CD4-positive, alpha-beta T cell treated with Interleukin-4 for 1 hour (primary cell): ENCODE data around the gene PLA2G12A.

Experiments used
- DNase-seq, 2 donors: peaks; one replicate each; pipeline ENCODE4 v3.0.0-alpha.2; 2020 to 2022

PLA2G12A gene

DNA sequence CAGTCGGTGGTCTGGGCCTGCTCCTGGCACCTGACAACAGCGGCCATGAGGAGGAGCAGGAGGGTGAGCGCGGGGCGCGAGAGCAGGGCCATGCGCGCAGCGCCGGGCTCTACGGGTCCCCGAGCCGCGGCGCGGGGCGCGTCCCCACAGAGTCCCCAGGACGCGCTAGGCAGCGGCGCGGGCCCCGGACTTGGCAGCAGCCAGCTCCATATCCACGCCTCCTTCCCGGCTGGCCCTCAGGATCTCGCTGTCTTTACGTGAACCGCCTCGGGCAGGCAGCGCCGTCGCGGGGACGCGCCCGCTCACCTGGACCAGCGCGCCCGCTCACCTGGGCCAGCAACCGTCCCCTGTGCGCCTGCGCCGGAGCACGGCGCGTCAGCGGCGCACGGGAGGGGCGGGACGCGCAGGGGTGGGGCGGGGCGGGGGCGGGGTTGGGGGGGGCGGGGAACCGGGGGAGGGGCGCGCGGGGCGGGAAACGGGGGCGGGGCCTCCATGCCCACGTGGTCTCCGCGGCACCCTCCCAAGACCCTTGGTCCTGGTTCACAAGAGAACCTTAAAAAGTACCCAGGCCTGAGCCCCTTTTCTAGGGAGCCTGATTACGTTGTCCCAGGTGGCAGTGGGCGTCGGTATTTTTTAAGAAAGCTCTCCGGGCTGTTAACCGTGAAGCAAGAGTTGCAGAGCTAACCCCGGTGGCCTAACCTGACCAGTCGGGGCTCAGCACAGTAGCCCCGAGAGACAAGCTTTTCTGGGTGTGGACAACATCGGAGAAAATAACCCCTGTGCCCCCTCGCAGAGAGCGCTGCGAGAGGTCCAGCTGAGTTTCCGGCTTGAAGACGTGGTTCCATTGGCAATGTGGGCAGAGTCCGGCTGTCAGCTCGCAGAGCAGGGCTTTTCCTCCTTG lies at the start of gene PLA2G12A:
PLA2G12A (minus strand) TSS at position 353 of the 901 bp plus-strand sequence; CDS start at position 92, 261 bp downstream.
- peak; percentile 79 to 82 for DNase-seq

- no peak for DNase-seq
These were observed 35.0 kb upstream of the PLA2G12A start for GRCh38 chr4:109764789-109765402.

DNA sequence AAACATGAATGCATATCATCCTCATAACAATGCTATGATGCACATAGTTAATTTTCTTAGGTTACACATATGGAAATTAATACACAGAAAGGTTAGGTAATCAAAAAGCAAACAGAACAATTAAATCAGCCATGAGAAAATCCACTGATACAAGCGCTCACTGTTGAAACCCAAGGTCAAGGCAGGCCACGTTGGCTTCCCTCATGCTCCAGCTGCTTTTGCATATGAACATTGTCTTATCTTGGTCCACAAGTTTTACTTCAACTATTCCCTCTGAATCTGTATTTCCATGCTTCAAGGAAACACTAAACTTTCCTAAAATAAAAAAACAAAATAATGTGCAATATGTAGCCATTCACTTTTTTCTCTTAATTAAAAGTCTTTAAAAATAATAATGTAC lies 34.5 kb upstream of the PLA2G12A start:
- no peak for DNase-seq

GRCh38 chr4:109760682-109761081 lies 30.8 kb upstream of the PLA2G12A start:
- no peak for DNase-seq

- DNase-seq: no peak
These were observed 25.8 kb upstream of the PLA2G12A start for GRCh38 chr4:109755656-109756055.

DNA sequence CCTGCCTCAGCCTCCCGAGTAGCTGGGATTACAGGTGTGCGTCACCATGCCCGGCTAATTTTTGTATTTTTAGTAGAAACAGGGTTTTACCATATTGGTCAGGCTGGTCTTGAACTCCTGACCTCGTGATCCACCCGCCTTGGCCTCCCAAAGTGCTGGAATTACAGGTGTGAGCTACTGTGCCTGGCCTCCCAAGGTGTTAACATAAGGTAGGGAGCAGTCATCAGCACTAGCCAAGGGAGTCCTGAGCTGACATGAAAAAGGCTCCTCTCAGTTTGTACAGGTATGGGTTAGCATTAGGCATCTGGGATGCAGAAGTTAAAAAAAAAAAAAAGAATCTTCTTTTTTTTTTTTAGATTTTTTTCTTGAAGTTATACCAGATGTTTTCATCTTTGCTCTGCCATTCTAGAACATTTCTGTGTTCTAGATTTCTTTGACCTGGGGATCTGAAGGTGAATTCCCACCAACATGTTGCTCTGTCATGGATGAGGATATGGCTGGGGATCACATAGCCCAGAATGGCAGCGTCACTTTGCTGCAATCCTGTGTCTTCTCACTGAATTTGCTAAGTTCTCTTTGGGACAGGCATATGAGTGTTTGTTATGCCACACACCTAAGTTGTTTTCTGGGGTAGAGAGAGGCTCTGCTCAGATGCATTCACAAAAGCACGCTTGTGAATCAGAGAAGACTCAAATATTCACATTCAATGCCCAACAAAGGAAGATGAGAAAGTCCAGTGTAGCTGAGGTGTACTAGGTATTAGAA lies 24.4 kb upstream of the PLA2G12A start:
- no peak for DNase-seq

GRCh38 chr4:109752525-109752924 lies 22.7 kb upstream of the PLA2G12A start:
- DNase-seq: no peak

GRCh38 chr4:109751852-109752251 lies 22.0 kb upstream of the PLA2G12A start:
- no peak for DNase-seq

GRCh38 chr4:109750652-109751244 lies 20.9 kb upstream of the PLA2G12A start:
- DNase-seq: no peak

DNA sequence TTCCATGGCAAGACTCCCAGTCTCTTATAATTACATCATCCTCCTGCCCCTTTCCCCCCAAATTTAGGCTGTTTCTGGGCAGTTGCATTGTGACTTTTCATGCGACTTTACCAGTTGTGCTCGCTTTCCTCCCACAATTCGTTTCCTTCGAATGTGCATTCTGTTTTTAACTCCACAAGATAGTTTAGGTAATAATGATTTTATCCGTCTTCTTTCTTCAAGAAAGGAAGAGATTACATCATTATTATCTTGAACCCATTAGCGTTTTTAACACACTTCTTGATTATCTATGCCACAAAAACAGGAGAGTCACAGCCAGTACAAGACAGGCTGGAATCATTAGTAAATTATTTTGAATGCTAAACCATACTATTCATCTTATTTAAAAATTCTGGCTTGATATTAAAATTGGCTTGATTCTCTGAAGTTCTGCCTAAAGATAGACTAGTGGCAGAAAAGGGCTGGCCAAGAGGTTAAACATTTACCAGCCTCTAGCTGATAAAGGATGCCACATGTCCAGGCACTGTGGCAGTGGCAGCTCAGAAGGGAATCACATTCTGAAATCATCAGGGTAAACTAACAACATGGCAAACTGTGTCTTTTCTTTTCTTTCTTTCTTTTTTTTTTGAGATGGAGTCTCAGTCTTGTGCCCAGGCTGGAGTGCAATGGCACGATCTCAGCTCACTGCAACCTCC lies 19.7 kb upstream of the PLA2G12A start:
- no peak for DNase-seq

DNA sequence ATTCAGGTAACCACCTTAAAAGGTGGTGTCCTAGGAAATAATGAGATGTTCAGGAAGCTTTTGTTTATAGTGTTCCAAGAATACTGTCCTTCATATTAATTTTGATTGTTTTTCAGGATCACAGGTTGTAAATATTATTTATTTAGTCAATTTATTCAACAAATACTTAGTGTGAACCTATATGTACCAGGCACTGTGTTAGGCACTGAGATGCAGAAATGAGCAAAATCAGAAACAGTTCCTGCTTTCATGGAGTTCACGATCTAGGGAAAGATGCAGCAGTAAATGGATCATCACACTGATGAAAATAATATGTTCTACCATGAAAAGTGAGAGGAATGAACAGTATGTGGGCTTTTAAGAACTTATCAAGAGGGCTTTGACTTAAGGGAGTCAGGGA lies 18.2 kb upstream of the PLA2G12A start:
- DNase-seq: no peak

DNA sequence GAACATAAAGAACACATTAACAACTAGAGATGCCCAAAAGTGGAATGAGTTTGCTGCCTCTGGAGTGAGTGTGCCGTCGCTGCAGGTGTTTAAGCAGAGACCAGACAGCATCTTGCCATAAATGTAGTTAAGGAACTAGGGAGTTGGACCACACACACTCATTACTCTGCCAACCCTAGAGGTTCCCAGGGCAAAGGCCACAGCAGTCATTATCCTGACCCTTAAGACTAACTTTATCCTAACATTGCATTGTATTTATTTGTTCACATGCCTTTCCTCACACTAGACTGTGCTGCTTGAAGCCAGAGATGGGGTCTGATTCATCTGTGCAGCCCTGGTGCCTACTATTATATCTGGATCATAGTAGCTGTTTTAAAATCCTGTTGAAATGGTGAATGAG lies 16.9 kb upstream of the PLA2G12A start:
- DNase-seq: no peak

- no peak for DNase-seq
These were observed 16.0 kb upstream of the PLA2G12A start for GRCh38 chr4:109745830-109746229.

GRCh38 chr4:109739547-109739946 lies 9.7 kb upstream of the PLA2G12A start:
- DNase-seq: no peak

GRCh38 chr4:109738104-109738872 lies 8.4 kb upstream of the PLA2G12A start:
- DNase-seq: no peak

- DNase-seq: no peak
These were observed 5.9 kb upstream of the PLA2G12A start for GRCh38 chr4:109735566-109736365.

DNA sequence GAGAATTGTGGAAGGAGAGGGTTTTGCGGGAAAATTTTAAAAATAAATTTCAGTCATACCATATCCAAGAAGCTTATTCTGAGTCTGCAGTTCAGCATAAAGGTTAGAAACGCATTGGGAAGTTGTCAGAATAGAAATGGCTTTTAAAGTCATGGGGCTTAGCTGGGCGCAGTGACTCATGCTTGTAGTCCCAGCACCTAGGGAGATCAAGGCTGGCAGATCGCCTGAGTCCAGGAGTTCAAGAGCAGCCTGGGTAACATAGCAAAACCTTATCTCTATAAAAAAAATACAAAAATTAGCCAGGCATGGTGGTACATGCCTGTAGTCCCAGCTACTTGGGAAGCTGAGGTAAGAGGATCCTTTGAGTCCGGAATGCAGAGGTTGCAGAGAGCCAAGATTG lies 3.9 kb upstream of the PLA2G12A start:
- no peak for DNase-seq

DNA sequence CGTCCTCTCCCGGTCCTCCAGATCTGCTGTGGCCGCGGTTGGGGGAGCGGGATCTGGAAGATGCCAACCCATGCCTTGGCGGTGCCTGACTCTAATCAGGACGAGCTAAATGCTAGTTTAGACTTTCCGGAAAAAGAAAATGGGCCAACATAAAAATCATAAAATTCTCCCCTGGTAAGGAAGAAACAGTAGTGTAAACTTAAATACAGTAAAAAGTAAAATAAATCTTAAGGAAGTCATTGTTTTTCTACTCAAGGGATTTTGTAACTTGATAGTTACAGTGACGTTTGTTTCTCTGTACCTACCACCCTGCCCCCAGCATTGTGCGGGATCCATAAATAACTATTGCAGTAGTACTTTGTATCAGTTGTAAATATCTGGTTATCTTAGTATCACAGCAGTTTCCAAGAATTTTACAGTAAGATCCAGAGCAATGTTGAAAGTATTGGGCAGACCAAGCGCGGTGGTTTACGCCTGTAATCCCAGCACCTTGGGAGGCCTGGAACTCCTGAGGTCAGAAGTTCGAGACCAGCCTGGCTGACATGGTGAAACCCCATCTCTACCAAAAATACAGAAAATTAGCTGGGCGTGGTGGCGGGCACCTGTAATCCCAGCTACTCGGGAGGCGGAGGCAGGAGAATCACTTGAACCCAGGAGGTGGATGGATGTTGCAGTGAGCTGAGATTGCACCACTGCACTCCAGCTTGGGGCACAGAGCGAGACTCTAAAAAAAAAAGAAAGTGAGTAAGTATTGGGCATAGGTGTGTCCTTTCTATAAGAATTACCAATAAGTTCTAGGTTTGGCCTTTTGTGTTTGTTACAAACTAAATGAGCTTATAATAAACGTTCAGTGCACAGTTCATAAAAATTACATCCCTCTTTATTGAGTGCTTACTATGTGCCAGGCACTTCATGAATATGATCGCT lies 1.0 kb upstream of the PLA2G12A start:
- no peak for DNase-seq

DNA sequence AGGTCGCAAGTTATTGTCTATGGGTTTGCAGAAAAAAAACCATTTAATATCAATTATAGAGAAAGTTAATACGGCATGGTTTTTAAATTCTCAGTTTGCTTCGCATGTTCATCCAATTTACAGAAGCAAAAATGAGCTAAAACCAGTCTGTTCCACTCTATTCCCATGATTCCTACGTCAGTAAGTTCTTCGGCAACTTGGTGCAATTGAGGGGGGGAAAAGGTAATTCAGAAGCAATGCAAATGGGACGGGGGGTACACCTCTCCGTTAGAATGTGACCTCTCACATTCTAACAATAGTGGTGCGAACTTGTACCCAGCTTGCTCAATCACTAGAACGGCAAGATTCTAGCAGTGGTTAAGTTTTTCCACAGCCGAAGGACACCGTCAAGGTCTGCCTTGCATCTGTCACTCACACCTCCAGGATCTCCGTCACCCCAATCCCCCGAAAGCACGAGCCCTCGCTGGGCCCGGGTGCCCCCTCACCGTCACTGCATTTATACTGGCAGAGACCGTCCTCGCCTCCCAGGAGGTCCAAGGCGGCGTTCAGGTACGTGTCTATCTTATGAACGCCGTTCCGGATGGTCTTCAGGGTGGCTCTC lies 653 bp downstream of the PLA2G12A start:
- DNase-seq: no peak
